HT-29 (cell line): ENCODE results near the gene PTPRT. TPM values are rescaled to one million over a fixed set of nuclear protein-coding genes. Genes with fewer than 3 reads are reported as not detected.

Source experiments
- DNase-seq: peaks from one replicate; pipeline ENCODE4 v3.0.0-alpha.2; 2015; ENCODE audit warnings: low spot score
- total RNA-seq: library from RNA; depleted of rRNA; stranded (reverse); fragments of >200 nt; shearing (Covaris generic); gene quantifications from 2 replicates; pipeline ENCODE4 v1.2.3, GENCODE V29; 2014

PTPRT gene
- total RNA-seq, 1 experiment from 2014 or later = not detected

DNA sequence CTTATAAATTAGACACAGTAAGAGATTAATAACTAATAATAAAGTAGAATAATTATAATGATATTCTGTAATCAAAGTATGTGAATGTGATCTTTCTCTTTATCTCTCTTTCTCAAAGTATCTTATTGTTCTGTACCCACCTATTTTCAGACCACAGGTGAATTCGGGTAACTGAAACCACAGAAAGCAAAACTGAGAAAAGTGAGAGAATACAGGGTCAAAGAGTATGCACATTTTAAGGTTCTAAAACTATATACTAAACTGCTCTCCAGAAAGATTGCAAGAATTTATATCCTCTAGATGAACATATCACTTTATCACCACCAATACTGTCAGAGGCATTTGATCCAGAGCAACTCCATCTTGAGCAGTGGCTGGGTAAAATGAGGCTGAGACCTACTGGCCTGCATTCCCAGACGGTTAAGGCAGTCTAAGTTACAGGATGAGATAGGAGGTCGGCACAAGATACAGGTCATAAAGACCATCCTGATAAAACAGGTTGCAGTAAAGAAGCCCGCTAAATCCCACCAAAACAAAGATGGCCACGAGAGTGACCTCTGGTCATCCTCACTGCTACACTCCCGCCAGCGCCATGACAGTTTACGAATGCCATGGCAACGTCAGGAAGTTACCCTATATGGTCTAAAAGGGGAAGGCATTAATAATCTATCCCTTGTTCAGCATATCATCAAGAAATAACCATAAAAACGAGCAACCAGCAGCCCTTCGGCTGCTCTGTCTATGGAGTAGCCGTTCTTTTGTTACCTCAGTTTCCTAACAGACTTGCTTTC lies 211.3 kb downstream of the PTPRT start:
- no peak for DNase-seq

DNA sequence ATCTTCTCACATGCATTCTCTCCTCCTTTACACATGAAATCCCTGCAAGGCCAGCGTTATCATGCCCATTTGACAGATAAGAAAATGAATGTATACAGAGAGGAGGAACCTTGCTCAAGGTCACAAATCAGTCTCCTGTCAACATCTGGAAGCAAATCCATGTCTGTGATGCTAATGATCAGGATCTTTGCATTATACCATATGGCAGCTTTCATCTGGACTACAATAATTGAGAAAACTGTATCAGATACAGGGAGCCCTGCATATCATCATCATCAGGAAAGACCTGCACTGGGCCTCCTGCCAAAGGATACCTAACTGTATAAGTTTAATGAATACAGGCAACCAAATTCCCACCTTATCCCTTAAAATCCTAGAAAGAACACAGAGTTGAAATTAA lies 213.7 kb downstream of the PTPRT start:
- DNase-seq = no peak

DNA sequence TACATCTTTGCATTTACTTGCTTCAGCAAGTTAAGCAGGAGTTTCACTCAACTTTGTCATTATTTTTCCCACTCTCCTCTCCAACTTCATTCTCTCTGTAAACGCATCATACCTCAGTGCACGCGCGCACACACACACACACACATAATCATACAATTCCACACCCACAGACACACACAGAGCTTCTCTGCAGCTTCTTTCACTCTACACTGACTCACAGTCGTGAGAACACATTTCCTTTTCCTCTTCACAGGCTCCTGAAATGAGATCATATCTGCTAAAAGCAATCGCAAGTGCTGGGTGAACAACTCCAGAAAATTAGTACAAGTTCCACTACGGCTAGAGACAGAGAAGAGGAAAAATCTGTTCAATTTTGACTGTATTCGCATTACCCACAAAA lies 215.4 kb downstream of the PTPRT start:
- DNase-seq = no peak

DNA sequence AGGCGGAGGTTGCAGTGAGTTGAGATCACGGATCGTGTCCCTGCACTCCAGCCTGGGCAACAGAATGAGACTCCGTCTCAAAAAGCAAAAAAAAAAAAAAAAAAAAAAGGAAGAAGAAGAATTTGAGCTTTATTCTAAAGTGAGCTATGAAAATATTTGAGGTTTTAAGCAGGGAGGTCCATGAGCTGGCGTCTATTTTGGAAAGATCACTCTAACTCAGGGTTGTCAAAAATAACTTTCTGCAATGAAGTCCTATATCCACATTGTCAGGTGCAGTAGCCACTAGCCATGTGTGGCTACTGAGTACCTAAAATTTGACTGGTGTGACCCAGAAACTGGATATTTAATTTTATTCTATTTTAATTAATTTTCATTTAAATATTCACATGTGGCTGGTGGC lies 217.1 kb downstream of the PTPRT start:
- no peak for DNase-seq

DNA sequence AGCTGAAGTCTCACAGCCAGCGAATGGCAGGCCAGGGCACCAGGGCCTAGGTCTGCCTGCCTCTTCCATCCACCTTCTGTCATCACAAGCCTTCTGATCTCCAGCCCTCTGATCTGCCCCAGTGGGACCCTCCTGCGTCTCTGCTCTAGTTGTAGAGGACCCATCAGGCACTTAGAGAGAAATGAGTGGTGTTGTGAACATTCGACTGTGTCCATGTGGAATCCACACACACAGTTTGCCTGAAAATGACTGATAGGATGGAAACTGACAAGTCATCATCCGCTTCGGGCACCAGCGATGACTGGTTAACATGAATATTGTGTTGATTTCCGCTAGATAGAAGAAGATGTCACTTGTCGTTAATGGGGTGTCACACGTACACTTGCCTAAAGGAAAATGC lies 221.0 kb downstream of the PTPRT start:
- DNase-seq = no peak

DNA sequence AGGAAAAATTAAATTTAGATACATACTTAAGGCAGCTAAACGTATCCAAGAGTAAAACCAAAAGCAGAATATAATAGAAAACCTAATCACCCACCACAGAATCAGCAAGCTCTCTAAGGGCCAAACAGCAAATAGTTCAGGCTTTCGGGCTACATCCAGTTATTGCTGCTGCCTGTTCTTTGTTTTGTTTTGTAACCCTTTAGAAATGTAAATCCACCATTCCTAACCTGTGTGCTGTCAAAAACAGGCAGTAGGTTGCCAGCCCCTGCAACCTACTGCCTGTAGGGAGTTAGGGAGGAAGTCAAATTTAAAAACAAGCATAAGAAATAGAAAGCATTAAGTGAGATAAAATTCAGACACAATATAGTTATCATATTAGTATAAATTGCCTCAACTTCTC lies 225.9 kb downstream of the PTPRT start:
- no peak for DNase-seq

DNA sequence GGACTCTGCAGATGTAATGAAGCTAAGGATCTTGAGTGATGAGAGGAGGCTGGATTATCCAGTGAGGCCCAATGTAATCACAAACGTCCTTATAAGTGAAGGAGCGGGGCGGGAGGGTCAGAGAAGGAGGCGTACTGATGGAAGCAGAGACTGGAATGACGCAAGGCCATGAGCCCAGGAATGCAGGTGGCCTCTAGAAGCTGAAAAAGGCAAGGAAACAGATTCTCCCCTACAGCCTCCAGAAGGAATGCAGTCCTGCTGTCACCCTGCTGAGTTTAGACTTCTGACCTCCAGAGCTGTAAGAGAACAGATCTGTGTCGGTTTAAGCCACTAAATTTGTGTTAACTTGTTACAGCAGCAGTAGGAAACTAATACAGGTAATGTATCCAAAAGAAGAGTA lies 227.9 kb downstream of the PTPRT start:
- DNase-seq = no peak

DNA sequence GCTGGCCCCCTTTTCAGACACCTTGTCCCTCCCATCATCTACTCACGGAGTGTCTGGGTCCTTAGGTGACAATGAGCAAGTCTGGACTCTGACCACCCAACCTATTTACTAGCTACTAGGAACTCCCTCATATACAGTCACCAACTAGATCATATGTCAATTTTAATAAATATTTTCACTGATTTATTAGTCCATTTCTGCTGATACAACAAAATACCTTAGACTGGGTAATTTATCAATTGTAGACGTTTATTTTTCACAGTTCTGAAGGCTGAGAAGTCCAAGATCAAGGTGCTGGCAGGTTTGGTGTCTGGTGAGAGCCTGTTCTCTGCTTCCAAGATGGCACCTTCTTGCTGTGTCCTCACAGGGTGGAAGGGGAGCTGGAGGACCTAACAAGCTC lies 229.7 kb downstream of the PTPRT start:
- DNase-seq = no peak

DNA sequence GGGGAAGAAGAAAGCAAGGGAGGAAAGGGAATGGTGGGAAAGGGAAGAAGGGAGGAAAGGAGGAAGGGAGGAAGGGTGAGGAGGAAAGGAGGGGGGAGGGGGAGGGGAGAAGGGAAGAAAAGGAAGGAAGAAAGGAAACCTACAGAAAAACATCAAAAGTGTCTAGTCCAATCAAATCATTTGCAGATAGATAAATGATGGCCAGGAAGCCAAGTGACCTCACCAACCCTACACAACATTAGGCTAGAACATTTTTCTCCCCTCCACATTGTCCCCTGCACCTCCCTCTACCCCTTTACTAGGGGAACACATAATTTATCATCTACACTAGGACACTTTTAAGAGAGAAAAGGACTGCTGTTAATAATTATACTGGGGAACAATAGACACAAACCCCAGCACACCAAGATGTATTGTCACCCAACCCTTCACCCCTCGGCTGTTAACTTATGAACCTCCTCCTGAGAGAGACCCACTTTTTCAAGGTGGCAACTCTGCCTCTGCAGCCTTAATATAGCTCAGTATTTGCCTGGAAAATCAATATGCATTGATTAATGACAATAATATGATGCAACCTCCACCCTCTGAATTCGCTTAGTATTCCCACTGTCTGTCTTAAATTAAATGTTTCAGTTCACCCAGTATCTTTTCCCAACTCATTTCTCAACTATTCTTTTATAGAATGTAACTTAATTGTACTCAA lies 231.2 kb downstream of the PTPRT start:
- DNase-seq = no peak

DNA sequence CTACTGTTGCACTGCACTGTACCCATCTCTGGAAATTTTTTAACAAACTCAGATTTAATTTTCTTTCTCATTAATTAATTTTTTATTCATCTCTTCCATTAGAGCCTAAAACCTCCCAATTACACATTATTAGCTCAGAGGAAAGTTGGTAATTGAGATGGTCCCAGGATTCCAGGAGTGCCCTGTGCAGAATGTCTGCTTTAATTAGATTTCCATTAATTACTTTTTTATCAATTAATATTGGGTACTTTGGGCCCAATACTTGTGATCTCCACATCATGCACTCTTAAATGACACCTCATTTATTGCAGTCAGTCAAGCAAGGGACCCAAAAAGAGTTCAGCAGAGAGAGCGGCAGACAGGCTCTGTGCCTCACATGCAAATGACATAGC lies 232.0 kb downstream of the PTPRT start:
- DNase-seq = no peak

DNA sequence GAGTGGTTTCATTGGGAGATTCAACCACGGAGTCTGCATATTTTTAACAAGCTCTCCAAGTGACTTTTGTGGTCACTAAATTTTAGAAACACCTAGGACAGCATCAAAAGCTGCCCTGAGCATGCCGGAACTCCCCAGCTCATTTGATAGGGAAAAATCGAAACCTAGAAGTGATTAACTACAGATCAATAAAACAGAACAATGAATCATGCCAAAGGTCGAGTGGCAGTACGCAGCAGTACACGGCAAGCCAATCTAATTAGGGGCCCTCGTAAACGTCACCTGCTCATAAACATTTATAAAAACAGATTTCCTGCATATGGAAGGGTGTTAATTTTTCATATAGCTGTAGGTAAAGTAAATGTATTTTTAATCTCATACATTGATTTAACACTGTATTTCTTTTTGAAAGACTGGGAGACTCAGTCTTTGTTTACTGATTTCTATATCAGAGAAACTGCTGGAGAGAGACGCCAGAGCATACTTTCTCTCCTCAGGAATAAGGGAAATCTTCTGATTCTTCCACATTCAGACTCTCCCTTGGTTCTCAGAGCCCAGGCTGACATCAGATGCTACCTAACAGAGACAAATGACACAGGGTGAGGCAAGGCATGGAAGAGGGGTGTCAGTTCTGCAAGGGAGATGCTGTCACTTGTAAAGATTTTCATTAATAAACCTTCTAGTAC lies 232.5 kb downstream of the PTPRT start:
- no peak for DNase-seq

DNA sequence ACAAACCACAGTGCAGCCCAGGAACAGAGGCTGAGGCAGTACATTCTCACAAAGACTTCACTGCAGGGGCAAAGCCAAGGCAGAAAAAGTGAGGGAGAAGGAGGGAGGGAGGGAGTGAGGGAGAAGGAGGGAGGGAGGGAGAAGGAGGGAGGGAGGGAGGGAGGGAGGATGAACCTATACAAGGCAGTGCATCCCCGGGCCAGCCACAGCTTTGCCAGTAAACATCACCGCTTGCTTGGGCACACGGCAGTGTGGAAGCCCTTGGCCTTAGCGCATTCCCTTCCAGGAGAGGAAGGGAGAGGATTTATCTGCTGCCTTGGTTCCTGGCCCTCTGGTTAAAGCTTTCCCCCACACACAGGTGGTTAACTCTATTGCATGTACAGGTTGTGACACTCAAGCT lies 234.0 kb downstream of the PTPRT start:
- no peak for DNase-seq

DNA sequence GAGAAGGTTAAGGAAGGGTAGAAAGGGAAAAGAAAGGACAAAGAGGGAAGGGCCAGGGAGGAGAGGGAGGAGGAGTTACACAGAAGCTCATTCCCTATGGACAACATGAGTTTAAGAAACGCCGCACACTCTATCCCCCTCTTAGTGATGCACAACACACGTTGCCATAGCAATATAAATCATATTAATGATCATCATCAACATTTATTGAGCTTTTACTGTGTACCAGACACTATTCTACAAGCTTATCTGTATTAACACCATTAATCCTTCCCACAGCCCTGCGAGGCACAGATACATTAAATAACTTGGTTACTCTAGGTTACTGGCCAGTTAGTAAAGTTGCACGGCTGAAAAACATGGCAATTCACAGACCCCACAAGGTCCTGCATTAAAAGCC lies 234.8 kb downstream of the PTPRT start:
- no peak for DNase-seq

DNA sequence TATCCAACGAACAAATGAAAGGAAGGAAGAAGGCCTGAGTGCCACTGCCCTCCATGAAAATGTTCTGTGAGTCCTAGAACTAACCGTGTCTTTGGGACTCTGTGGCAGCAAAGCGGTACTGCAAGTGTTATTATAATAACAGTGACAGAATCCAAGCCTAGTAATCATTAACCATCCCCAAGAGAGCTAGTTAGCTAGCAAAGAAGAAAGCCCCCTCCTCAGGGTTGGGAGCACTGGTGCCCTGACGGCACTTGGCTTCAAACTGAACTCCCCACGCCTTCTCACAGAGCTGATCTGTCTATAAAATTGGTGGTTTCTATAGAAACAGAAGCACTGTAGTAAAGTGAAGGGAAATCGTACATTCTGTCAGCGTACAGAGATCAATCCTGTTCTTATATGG lies 239.8 kb downstream of the PTPRT start:
- DNase-seq = no peak

DNA sequence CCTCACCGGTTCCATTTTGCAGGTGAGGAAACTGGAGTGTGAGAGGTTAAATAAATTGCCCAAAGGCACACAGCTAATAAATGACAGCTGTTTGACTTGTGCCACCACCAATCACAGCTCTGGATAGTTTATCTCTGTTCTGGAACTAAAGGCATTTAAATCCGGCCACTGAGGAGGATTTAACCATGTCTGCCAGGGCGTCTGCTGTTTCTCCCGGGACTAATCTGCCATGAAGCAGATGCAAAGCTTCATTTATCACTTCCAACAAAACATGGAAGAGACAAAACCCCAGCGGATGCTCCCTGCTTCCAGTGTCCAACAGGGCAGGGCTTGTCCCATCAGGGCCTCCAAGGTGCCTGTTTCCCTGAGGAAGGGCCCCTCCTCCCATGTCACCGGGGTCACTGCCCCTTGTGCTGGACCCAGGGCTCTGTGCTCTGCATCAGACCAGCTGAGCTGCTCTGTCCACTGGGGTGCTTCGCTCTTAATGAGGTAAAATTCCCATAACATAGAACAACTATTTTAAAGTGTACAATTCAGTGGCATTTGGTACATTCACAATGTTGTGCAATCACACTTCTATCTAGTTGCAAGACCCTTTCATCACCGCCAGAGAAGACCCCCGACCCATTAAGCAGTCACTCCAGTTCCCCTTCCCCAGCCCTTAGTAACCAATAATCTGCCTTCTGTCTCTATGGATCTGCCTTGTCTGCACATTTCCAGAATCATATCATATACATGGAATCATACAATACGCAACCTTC lies 244.3 kb downstream of the PTPRT start:
- DNase-seq = no peak

DNA sequence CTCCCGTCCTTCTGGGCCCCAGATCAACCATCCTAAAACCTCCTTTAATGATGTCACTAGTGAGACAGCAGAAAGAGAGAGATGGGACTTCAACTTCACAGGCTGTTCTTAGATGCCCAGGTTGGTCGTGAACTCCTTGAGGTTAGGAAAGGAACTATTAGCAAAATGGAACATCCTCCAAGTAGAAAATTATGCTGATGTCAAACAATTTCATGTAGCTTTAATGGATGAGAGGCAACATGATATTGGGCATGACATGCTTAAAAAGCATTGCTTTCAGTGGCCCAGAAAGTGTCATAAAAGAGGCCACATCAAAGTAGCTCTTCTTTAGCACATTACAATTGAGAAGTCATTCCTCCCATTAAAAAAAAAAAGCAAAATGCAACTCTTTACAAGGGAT lies 248.1 kb downstream of the PTPRT start:
- DNase-seq = no peak

DNA sequence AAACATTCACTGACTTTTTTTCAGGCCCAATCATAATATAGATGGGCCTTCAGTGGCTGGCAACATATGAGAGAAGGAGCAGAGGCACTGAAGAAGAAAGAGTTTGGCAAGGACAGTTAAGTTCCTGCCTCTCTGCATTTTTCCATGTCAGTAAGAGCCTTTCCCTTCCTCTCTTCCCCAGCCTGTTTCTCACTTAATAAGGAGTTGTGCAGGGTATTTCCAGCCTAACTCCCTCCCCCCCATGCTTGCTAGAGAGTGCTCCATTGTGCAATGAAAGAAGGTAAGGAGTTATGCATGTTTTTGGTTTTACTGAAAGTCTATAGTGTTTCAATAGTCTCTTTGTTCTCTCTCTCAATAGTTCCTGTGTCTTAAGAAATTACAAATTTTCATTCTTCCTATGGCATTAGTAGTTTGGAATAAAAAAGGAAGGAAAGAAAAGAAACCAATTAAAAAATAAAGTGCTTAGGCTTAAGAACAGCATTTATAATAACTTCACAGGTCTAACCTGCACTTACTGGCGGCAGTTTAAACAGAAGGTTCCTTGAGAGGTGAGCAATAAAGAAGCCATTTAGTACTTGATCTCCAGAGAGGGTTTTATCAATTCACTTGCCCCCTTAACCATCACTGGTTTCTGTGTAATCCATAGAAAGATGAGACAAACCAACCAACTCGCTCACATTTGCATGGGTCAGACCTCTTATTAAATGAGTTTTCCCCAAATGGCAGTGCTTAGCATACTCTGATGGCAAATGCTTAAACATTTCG lies 251.1 kb downstream of the PTPRT start:
- DNase-seq = no peak

DNA sequence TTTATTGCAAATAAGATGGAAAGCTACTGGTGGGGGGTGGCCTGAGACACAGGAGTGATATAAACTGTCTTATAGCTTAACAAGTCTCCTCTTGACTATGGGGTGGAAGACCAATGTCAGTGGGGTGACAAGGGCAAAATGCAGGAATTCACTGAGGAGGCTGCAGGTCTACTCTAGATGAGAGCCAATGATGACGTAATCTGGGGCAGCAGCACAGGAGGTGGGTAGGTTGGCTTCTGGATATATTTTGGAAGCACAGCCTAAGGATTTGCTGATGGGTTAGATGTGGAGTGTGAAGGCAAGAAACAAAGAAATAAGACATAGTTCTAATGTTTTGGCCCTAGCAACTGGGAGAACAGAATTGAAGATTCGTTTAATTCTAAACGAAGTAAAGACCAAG lies 253.2 kb downstream of the PTPRT start:
- no peak for DNase-seq

DNA sequence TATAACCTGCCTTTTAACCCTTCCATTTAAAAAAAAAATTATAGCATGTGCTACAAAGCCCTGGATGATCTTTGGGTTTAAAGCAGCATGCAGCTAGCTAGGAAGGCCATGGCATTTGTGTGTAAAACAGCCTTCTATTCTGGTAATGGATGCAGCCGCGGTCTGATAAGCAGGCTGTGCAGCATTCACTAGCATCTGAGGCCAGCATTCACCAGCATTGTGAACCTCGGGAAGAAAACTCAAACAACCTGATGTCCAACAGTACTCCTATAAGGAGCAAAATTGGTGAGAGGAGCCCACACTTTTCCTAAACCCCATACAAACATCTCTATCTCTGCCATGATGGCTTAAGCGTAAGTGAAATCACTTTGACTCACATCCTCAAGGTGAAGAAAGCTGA lies 265.5 kb downstream of the PTPRT start:
- no peak for DNase-seq

DNA sequence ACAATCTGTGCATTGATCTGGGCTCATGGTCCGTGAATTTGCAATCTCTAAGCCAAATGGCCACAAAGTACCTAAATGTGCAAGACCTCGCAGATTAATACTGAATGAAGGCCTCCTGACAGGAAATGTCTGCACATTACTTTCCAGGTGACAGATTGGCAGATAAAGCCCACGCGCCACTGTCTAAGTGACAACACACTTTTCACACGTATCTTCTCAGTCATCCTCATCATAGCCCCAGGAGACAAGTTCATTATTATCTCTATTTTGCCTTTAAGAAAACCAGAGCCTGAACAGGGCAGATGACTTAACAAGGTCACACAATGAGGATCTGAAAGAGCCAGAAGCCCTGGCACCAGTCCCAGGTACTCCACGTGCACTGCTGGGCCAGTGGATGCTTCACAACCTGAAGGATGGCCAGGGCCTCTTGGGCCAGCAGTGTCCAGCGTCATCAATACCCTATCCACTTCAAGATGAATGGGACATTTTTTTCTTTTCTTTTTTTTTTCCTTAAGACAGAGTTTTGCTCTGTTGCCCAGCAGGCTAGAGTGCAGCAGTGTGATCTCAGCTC lies 266.3 kb downstream of the PTPRT start:
- DNase-seq = no peak

DNA sequence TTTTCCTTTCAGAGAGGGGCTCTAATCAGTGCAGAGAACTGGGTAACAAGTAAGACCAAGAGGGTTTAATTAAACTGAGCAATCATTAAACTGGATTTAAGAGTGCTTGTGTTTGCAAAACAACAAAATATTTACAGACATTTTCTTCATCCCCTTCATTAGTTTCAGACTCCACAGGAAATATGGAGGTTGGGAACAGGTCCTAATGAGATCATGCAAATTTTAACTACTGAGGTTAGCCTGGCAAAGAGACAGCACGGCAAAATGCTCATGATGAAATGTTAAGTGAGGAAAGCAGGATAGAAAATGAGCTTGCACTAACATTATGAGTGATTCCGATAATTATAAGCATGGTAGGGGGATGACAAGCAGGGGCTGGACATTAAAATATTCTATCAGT lies 268.9 kb downstream of the PTPRT start:
- DNase-seq = no peak
